ENCODE measurements around the gene CREB5. TPM values are rescaled to one million over a fixed set of nuclear protein-coding genes. Genes with fewer than 3 reads are reported as not detected.

The CREB5 gene
- total and polyA plus RNA-seq, 3 donors from 2014 or later = 2.0 to 2.9 (median 2.9) TPM

GRCh38 chr7:28510026-28510369 lies 97.7 kb downstream of the CREB5 start:
- TF ChIP-seq POLR2A (IDR thresholded peaks at IDR 0.05) (no peak), CTCF (IDR thresholded peaks at IDR 0.05) (no peak)
- 76 to 84% methylated on average over 2 of the region's 2 CpGs for WGBS, 2 donors
- no peak overlapping the region for H3K4me3 ChIP-seq
- H3K4me1 ChIP-seq = no peaks in the 10 kb centered on the region
- no peaks in the 10 kb centered on the region for H3K9me3 ChIP-seq
- no peak for DNase-seq
- H3K27me3 ChIP-seq = no peaks in the 10 kb centered on the region
- no peaks in the 10 kb centered on the region for H3K36me3 ChIP-seq (ENCODE audit: low read depth, missing control alignments)
- no peak overlapping the region for H3K27ac ChIP-seq
- intact Hi-C loops (cut with DNase I; ENCODE audit: low total_unique reads) = no loop called here

- Histone ChIP-seq H3K27ac (no peak overlapping the region), H3K9me3 (no peaks in the 10 kb centered on the region), H3K4me1 (no peaks in the 10 kb centered on the region), H3K27me3 (no peaks in the 10 kb centered on the region), H3K4me3 (no peak overlapping the region), H3K36me3 (ENCODE audit: low read depth, missing control alignments) (no peaks in the 10 kb centered on the region)
- intact Hi-C loops (cut with DNase I; ENCODE audit: low total_unique reads) = no loop called here
- 80 to 84% methylated on average over 9 of the region's 9 CpGs for WGBS, 2 donors
- DNase-seq = no peak
- TF ChIP-seq POLR2A (IDR thresholded peaks at IDR 0.05) = no peak
- no peak for TF ChIP-seq CTCF (IDR thresholded peaks at IDR 0.05)
Measured at GRCh38 chr7:28512668-28513440, 100.5 kb downstream of the CREB5 start.

GRCh38 chr7:28516390-28517172 lies 104.3 kb downstream of the CREB5 start:
- no peak for DNase-seq
- 86 to 87% methylated on average over 14 of the region's 14 CpGs for WGBS, 2 donors
- H3K9me3 ChIP-seq = no peaks in the 10 kb centered on the region
- no peak overlapping the region for H3K27ac ChIP-seq
- H3K4me1 ChIP-seq = no peaks in the 10 kb centered on the region
- H3K36me3 ChIP-seq (ENCODE audit: low read depth, missing control alignments) = no peaks in the 10 kb centered on the region
- H3K4me3 ChIP-seq = no peak overlapping the region
- TF ChIP-seq POLR2A (IDR thresholded peaks at IDR 0.05) (no peak), CTCF (IDR thresholded peaks at IDR 0.05) (no peak)
- H3K27me3 ChIP-seq = no peaks in the 10 kb centered on the region
- intact Hi-C loops (cut with DNase I; ENCODE audit: low total_unique reads) = no loop called here

GRCh38 chr7:28517206-28517605 lies 104.9 kb downstream of the CREB5 start:
- Histone ChIP-seq H3K27ac (no peak overlapping the region), H3K36me3 (ENCODE audit: low read depth, missing control alignments) (no peaks in the 10 kb centered on the region), H3K4me3 (no peak overlapping the region), H3K4me1 (no peaks in the 10 kb centered on the region), H3K9me3 (no peaks in the 10 kb centered on the region), H3K27me3 (no peaks in the 10 kb centered on the region)
- TF ChIP-seq CTCF (IDR thresholded peaks at IDR 0.05) = no peak
- TF ChIP-seq POLR2A (IDR thresholded peaks at IDR 0.05) = no peak
- 94 to 95% methylated on average over 5 of the region's 5 CpGs for WGBS, 2 donors
- DNase-seq = no peak
- intact Hi-C loops (cut with DNase I; ENCODE audit: low total_unique reads) = no loop called here
